HG03520 (cell line): ENCODE measurements around the gene TSR3.
A peak's percentile ranks its signal among the peaks of the same experiment; 100 is the strongest.
"Not testable (repeated sequence)": the region's sequence is repeated elsewhere in the genome, so short reads cannot be mapped to it uniquely, and the experiment has no call there.

ENCODE experiments used
- ATAC-seq: cut with Tn5 transposase; IDR thresholded peaks from one replicate; pipeline ENCODE4 v1.9.1; 2021; ENCODE audit warnings: mild to moderate bottlenecking, moderate library complexity; ENCODE audit not compliant: unreplicated experiment

TSR3 gene

GRCh38 chr16:1338855-1339675 is 12.6 kb downstream of the TSR3 start:
- no peak for ATAC-seq

GRCh38 chr16:1338119-1338730 is 13.5 kb downstream of the TSR3 start:
- ATAC-seq = no peak

- ATAC-seq = no peak
Observed at GRCh38 chr16:1337486-1337885, 14.2 kb downstream of the TSR3 start.

- no peak for ATAC-seq
Observed at GRCh38 chr16:1336619-1337018, 15.1 kb downstream of the TSR3 start.

GRCh38 chr16:1335996-1336395 is 15.7 kb downstream of the TSR3 start:
- ATAC-seq = no peak

GRCh38 chr16:1335211-1335971 is 16.3 kb downstream of the TSR3 start:
- ATAC-seq = no peak

GRCh38 chr16:1334739-1335138 is 16.9 kb downstream of the TSR3 start:
- no peak for ATAC-seq

GRCh38 chr16:1333854-1334700 is 17.6 kb downstream of the TSR3 start:
- no peak for ATAC-seq

GRCh38 chr16:1333149-1333812 is 18.4 kb downstream of the TSR3 start, which contains the start of gene BAIAP3:
TSS of gene BAIAP3 (plus strand) at chr16:1333645. CDS start at chr16:1338550, 4,905 bp downstream.
- no peak for ATAC-seq

- ATAC-seq = no peak
Observed at GRCh38 chr16:1332618-1333148, 19.0 kb downstream of the TSR3 start.

GRCh38 chr16:1331712-1332617 is 19.7 kb downstream of the TSR3 start:
- peak; percentile 47 for ATAC-seq

- no peak for ATAC-seq
Observed at GRCh38 chr16:1330931-1331711, 20.6 kb downstream of the TSR3 start.

- no peak for ATAC-seq
Observed at GRCh38 chr16:1330260-1330914, 21.3 kb downstream of the TSR3 start.

GRCh38 chr16:1328961-1329360 is 22.7 kb downstream of the TSR3 start:
- ATAC-seq = not testable (repeated sequence)

- not testable (repeated sequence) for ATAC-seq
Observed at GRCh38 chr16:1328136-1328535, 23.5 kb downstream of the TSR3 start.

- no peak for ATAC-seq
Observed at GRCh38 chr16:1327619-1327947, 24.1 kb downstream of the TSR3 start.

- no peak for ATAC-seq
Observed at GRCh38 chr16:1326946-1327618, 24.6 kb downstream of the TSR3 start.
